GM18519 (cell line): Measurements from ENCODE around the gene C6orf132.

Experiments used
- ATAC-seq: cut with Tn5 transposase; IDR thresholded peaks from one replicate; pipeline ENCODE4 v1.9.1; 2021; ENCODE audit warnings: mild to moderate bottlenecking, moderate library complexity; ENCODE audit not compliant: unreplicated experiment, low FRiP score

The C6orf132 gene

DNA sequence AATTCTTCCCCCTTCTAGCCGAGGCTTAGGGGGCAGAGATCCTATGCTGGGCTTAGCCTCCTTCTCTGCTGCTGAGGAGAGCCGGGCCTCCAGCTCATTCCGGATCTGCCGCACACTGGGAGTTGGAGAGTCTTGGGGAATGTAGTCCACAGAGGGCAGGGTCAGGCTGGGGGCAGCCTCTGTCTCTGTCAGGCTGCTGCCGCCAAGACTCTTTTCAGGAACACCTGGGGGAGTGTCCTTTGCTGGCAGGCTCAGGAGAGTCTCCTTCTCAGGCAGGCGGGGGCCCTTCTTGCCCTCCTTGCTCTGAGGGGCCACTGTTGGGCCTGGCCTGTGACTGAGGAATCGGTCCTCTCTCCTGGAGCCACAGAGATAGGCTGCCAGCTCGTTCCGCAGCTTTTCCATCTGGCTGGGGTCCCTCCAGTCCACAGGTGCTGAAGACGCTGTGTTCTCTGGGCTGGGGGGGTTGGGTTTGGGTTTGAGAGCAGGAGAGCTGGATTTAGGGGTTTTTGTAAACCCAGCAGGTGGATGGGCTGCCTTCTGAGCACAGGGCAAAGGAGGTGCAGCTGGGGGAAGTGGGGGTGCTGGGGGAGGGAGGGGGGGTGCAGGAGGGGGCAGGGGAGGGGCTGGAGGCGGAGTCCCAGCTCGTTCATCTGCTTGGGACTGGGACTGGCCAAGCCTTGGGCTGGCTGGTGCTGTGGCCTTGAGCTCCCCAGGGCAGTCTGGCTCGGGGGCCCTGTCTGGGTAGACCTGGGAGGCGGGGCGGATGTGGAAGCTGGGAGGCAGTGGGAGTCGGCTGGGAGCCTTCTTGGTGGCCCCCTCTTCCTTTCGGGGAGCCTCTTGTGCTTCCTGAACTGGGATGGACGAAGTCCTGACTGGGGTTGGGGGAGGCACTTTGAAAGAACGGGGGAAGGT is 36.1 kb downstream of the C6orf132 start:
- no peak for ATAC-seq

DNA sequence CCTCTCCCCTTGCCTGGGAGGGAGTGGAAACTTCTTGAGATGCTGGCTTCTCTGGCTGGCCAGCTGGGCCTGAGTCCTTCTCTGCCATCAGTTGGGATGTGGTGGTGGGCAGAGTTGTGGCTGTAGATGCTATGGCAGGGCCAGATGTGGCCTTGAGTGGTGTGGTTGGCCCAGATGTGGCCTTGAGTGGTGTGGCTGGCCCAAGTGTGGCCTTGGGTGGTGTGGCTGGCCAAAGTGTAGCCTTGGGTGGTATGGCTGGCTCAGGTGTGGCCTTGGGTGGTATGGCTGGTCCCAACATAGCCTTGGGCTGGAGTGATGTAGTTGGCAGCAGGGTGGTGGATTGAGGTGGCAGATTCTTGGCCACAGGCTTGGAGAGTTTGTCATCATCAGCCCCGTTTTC is 36.7 kb downstream of the C6orf132 start:
- ATAC-seq = no peak

DNA sequence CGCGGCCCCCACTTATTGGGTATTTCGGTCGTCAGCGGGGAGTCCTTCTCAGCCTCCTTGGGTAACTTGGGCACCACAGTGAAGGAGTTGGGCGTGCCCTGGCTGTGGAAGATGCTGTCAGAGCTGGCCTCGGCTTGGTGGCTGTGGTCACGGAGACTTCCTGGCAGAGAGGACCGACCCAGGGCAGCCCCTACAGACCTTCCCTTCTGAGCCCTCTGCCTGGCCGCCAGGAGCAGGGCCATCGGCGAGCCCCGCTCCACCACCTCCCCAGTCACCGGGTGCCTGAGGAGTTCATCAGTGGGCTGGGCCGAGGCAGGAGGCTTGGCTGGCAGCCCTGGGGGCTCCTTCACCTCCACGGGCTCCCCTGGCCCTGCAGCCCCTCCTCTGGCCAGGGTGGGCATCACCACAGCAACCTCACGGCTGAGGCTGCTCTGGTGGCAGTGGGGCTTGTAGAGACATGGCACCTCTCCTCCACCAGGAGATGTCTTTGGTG is 37.2 kb downstream of the C6orf132 start:
- ATAC-seq = no peak

DNA sequence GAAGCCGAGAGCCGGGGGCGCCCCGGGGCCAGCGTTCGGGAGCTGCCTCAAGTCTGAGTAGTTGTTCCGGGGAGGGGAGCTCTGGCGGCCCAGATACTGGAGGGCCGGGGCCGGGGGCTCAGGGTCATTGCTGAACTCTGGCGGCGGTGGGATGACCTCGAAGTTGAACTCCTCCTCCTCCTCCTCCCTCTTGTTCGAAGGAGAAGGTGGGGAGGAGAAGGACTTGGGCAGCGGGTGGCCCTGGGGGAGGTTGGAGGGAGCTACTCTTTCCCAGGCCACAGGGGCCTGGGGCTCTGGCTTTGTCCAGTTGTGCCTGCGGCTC is 37.7 kb downstream of the C6orf132 start:
- no peak for ATAC-seq

DNA sequence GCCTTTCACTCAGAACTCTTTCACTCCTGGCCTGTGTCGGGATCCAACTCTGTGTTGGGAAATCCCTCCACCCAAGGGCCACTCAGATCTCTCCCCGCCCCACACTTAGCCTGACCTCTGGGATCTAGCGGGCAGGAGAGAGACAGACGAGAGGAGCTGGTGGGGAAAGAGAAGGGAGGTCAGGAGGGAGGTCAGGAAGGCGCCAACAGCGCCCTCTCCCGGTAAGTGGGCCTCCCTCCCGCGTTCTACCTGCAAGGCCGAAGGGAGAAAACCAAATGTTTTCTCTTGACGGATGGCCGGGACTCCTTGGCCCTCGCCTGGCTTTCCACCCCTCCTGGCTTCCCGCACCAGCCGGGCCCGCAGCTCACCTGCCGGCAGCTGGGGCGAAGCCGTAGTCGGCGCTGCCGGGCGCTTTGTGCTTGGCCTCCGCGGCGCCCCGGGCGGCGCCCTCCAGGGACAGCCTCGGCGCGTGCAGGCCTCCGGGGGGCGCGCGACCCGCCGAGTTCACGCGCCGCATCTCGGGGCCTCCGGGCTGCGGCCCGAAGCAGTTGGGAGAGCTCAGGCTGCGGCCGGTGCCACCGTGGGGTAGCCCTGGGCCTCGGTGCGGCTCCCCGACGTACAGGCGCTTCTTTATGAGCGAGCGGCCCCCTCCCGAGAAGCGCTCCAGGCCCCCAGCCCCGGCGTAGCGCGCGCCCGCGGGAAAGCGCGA is 38.2 kb downstream of the C6orf132 start:
- ATAC-seq = no peak

DNA sequence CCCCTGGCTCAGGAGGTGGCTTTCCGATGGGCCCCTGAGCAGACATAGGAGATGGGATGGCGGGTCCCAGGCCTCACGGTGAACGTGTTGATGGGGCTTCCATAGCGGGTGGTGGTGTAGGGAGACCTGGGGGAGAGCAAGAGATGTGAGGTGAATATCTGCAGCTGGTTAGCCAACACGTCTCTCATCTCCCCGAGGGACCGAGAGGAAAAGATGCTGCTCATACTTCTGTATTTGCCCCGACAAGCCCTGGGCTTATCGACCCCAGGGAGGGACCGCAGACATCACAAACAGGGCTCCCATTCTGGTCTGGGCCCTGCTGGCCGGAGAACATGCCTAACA is 38.7 kb downstream of the C6orf132 start:
- no peak for ATAC-seq

DNA sequence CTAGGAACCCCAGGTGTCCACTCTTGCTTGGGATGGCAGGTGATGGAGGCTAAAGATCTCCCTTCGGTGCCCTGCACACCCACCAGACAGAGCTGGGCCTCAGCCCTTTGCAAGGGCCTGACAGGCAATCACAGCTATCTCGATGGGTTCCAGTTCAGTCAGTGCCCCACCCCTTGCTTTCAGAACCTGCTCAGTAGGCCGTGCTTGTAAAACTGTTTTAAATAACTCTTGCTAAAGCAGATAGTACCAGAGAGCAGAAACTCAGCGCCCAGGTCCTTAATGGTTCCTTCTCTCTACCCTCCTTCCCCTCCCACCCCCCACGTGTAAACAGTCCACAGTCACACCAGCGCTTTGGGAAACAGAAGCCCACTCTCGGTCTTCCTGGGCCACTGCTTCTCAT is 39.2 kb downstream of the C6orf132 start:
- ATAC-seq = no peak

DNA sequence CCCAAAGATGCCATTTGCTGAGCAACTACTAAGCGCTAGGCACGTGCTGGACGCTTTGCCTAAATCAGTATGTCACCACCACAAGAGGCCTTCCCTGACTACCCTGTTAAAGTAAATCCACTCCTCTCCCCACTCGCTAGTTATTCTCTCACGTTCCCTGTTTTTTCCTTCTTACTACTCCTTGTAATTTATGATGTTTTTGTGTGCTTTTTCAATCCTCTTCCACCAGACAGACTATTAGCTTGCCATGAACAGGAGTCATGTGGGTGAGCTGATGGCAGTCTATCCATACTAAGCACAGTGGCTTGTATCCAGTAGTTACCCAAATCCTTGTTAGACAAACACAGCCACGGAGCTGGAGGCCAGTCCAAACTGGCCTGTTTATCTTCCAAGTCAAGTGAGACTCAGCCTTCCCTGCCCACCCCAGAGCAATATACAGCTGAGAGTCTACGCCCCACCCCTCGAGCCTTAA is 41.2 kb downstream of the C6orf132 start:
- ATAC-seq = no peak

DNA sequence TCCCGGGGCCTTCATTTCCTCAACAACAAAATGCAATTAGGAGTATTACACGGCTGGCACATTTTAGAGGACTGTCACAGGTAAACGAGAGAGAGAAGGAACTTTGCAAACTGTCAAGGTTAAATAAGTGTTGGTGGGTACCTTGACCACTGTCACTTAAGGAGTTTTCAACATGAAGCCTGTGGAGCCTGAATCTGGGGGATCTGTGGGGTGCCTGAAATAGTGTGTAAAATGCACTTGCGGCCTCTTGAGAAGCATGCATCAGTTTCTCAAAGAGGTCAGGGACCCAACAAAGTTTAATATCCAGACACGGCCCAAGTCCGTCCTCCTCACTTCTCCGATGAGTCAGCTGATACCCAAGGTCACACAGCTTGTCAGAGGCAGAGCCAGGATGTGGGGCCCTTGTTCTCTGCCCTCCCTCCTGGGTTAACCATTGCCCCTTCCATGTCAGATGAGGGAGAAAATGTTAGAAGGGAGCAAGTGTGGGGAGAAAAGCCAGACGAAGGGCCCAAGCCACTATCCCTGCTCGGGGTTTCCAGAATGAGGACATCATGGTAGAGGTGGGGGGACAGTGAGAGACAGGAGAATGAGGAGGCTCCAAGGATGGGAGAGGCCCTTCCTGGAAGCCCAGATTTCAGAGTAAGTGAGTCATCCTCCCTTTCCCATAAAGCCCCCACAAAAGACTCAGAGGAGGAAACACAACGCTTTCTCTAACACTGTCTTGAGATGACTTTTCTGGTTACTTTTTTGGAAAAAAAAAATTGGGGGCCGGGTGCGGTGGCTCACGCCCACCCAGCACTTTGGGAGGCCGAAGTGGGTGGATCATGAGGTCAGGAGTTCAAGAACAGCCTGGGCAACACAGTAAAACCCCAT is 42.2 kb downstream of the C6orf132 start:
- no peak for ATAC-seq

DNA sequence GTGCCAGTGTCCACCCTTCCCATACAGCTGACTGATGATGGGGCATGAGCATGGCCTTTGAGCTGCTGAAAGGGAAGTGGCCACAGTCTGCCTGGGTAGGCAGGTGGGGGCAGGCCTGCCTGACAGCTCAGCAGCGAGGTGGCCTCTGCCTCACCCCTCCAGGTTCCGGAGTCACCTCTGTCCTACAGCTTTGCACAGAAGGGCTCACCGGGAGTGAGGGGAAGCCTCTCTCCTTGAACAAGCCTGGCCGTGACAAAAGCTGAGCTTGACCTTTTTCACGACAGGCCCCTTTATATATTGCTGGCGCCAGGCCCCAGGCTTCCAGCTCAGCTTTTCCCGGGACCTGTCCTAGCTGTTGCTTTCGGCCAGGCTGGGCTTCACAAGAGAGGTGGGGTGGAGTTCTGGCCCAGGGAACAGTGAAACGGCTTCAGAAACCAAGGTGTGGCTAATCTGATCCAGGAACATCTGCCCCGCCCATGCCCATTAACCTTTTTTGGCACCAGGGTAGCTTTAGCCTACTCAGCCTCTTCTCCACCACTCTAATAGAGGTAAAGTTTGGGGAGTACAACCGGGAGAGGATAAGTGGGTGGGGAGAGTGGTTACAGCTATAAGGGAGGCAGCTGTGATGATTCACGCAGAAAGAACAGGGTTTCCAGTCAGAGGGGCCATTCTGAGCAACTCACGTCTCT is 42.9 kb downstream of the C6orf132 start:
- ATAC-seq = no peak

DNA sequence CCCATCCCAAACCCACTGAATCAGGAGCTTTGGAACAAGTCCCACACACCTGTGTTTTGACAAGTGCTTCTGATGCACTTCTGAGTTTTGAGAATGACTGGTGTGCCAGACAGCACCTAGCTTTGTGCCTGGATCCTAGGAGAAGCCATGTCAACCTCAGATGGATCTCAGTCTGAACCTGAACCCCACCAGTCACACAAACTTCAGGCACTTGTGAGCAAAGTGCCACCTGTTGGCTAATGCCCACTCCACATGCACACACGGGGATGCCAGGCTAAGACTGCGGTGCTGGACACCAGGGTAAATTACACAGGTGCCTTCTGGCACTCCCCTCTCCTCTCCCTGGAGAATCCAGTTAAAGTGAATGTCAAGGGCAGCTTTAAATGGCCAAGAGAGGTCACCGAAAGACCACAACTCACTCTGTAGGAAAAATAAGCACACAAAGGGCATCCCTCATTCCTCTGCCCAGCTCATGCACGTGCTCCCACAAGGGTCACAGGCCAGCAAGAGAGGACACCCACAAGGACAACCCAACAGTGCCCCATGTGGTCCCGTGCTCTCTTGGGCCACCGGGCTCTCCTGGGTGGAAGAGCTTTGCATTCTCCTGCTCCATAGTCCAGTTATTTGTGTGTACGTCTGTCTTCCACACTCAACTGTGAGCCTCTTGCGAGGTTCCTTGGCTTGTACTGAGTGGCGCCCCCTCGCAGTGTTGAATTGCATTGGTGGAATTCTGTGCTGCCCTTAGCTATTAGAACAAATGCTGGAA is 46.5 kb downstream of the C6orf132 start:
- ATAC-seq = no peak

DNA sequence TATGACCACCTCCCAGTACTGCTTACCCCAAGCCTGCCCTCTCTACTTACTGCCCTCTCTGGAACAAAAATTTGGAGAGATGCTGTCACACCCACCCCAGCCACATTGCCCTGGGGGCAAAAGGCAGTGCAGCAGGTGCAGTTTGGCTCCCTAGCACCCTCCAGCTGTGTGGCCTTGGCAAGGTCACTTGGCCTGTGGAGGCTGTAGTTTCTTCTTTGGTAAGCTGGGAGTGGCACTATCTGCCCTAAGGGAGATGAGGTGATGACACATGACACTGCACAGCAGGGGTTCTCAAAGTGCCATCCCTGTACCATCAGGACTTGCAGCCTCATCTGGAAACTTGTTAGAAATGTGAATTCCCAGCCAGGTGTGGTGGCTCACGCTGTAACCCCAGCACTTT is 47.3 kb downstream of the C6orf132 start:
- ATAC-seq = no peak

DNA sequence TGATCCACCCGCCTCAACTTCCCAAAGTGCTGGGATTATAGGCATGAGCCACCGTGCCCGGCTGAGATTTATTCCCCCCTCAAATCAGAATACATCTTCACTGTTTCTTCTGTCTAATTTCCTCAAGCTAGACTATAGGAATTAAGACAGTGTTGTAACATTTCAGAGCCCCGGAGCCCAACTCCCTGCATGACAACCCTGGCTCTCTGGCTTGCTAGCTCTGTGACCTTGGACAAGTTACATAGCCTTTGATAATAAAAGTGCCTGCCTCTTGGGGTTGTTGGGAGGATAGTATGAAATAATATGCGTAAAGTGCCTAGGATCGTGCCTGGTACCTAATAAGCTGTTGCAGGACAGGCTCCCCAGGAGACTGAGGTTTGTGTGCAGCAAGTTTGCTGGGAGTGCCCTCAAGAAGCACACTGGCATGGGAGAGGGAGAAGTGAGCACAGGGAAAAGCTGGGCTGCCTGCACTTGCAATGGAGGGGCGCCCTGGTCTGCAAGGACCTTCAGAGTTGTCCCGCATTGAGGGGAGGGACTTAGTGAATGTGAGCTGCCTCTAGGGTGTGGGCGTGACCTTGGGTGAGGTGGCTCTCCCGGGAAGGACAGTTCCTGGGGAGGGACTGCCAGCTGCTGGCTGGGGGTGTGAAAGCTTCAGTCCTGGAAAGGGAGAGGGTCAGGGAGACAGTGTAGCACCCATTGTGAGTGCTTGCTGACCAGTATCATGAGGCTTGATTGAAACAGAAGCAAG is 48.7 kb downstream of the C6orf132 start:
- ATAC-seq = no peak

DNA sequence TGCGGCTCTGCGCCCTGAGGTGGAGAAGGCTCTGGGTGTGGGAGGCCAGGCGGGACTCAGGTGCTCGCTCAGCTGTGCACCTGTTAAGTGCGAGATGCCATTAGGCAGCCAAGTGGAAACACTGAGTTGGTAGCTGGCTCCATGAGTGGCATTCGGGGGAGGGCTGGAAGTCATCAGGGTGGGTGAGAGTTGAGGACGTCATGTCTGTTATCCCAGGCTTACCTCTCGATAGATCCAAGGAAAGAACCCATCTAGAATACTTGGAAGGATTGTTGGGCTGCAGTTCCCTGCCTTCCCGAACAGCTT is 50.7 kb downstream of the C6orf132 start:
- ATAC-seq = no peak

DNA sequence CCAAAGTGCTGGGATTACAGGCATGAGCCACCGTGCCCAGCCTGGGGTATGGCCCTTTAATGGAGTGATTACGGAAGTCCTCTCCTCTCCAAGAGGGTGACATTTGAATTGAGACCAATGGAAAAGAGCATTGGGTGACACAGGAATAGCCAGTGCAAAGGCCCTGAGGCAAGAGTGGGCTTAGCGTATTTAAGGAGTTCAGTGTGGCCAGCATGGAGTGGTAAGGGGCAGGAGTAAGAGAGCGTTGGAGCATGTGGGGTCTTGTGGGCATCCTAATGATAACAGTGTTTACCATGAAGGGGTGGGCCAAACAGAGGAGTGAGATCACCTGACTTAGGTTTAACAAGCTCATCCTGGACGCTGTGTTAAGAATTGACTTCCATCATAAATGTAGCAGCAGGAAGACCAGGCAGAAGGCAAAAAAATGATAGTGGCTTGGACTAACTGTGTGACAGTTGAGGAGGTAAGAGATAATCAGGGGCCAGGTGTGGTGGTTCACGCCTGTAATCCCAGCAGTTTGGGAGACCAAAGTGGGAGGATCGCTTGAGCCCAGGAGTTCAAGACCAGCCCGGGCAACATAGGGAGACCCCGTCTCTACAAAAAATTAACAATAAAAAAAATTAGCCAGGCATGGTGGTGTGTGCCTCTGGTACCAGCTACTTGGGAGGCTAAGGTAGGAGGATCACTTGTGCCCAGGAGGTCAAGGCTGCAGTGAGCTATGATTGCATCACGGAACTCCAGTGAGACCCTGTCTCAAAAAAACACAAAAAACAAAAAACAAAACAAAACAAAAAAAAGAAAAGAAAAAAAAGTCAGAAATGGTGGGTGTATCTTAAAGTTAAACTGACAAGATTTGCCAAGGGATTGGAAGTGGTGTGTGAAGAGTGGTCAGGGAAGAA is 51.4 kb downstream of the C6orf132 start:
- no peak for ATAC-seq

DNA sequence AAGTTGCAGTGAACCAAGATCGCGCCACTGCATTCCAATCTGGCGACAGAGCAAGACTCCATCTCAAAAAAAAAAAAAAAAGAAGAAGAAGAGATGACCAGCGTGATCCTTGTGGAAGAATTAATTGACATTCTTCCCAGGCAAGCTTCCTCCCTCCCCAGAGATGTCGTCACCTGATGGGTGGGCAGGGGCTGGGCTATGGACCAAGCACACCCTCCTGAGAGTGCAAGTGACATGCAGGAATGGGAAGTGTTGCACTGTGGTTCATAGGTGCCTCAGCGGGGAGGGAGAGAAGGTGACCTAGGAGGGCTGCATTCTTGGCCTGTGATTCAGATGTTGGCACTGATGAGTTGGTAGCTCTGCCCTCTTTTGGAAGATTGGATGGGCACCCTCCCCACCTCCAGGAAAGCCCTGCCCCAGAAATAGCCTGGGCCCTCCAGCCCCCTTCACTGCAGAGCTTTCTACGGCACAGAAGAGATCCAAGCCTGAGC is 54.3 kb downstream of the C6orf132 start:
- no peak for ATAC-seq

DNA sequence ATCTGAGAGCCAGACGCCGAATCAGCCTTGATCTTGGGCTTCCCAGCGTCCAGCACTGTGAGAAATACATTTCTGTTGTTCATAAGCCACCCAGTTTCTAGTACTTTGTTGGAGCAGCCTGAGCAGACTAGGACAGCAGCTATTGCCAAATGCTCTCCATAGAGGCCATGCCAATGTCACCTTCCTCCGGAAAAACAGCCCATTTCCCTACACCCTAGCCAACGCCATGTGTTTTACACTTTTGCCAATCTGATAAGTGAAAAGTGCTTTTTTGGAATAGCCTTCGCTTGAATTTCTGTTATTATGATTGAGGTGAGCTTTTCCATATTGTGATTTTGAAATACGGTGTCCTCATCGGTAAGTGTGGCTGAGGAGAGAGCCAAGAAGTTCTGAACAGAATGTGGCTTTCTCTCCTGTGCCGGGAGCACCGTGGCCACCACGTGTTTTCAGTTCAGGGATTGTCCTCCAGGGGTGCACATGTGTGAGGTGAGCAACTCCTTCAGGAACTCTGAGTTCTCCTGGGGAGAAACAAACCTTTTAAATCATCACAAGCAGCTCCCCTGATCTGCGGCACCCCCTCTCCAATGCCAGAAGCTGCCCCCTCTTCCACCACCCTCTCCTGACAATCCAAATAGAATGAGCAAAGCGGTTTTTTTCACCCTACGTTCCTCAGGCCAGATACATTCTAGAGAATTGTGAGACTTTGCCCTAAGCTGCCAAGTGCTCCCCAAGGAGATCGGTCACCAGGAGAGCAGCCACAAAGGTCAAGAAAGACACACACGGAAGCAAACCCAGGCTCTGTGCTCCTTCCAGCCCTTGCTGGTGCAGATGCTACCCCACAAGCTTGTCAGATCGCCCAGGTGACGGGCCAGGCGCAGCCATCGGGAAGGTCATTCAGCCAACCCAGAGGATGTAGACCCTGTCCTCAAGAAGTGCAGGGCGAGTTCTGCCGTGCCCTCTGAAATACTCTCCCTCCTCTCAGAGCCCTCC is 56.1 kb downstream of the C6orf132 start:
- ATAC-seq = no peak
